Ramos (cell line): ENCODE data around the gene GOT2.

ENCODE experiments used
- in situ Hi-C: fragments of 300-500 bp; cut with MboI; formaldehyde crosslinking; loops from one replicate; pipeline ENCODE4 v1.14.3; 2022; ENCODE audit warnings: low sequenced_read_pairs; ENCODE audit not compliant: unreplicated experiment

GOT2 gene

GRCh38 chr16:58659911-58660310 is 74.2 kb downstream of the GOT2 start:
- in situ Hi-C loops: loop anchor here (25.0 kb wide), 1 partner anchor 323 kb away; no protein-coding TSS in a partner anchor

GRCh38 chr16:58658796-58659211 is 75.3 kb downstream of the GOT2 start:
- in situ Hi-C loops: loop anchor here (25.0 kb wide), 1 partner anchor 322 kb away; no protein-coding TSS in a partner anchor
